ENCODE data around the gene RPS14. TPM values are rescaled to one million over a fixed set of nuclear protein-coding genes. Genes with fewer than 3 reads are reported as not detected.
"Not testable (repeated sequence)": the region's sequence is repeated elsewhere in the genome, so short reads cannot be mapped to it uniquely, and the experiment has no call there.

RPS14 gene
- polyA plus RNA-seq, 4 donors = 1,840 to 2,407 (median 1,919) TPM

GRCh38 chr5:150447188-150447587 is 2.4 kb downstream of the RPS14 start:
- DNase-seq (ENCODE audit: low read depth in 4 of 4, low spot score in 2 of 4) = no peak

- DNase-seq (ENCODE audit: low read depth in 4 of 4, low spot score in 2 of 4) = no peak
Observed at GRCh38 chr5:150446583-150446982, 3.0 kb downstream of the RPS14 start.

GRCh38 chr5:150446088-150446487 is 3.5 kb downstream of the RPS14 start:
- no peak for DNase-seq (ENCODE audit: low read depth in 4 of 4, low spot score in 2 of 4)

- no peak for DNase-seq (ENCODE audit: low read depth in 4 of 4, low spot score in 2 of 4)
Observed at GRCh38 chr5:150444770-150445169, 4.8 kb downstream of the RPS14 start.

- no peak for DNase-seq (ENCODE audit: low read depth in 4 of 4, low spot score in 2 of 4)
Observed at GRCh38 chr5:150443242-150444075, 6.1 kb downstream of the RPS14 start.

- DNase-seq (ENCODE audit: low read depth in 4 of 4, low spot score in 2 of 4) = no peak
Observed at GRCh38 chr5:150442699-150443080, 6.8 kb downstream of the RPS14 start.

- DNase-seq (ENCODE audit: low read depth in 4 of 4, low spot score in 2 of 4) = no peak
Observed at GRCh38 chr5:150441813-150442698, 7.5 kb downstream of the RPS14 start.

GRCh38 chr5:150440948-150441812 is 8.4 kb downstream of the RPS14 start:
- DNase-seq (ENCODE audit: low read depth in 4 of 4, low spot score in 2 of 4) = no peak

GRCh38 chr5:150438873-150439546 is 10.5 kb downstream of the RPS14 start:
- no peak for DNase-seq (ENCODE audit: low read depth in 4 of 4, low spot score in 2 of 4)

GRCh38 chr5:150436141-150436680 is 13.3 kb downstream of the RPS14 start:
- DNase-seq (ENCODE audit: low read depth in 4 of 4, low spot score in 2 of 4) = peak in 1 of 4 donors; percentile 69

- DNase-seq (ENCODE audit: low read depth in 4 of 4, low spot score in 2 of 4) = no peak
Observed at GRCh38 chr5:150434464-150434863, 15.1 kb downstream of the RPS14 start.

- no peak for DNase-seq (ENCODE audit: low read depth in 4 of 4, low spot score in 2 of 4)
Observed at GRCh38 chr5:150431574-150431973, 18.0 kb downstream of the RPS14 start.

- no peak for DNase-seq (ENCODE audit: low read depth in 4 of 4, low spot score in 2 of 4)
Observed at GRCh38 chr5:150431048-150431447, 18.5 kb downstream of the RPS14 start.

GRCh38 chr5:150429410-150429873 is 20.1 kb downstream of the RPS14 start:
- no peak for DNase-seq (ENCODE audit: low read depth in 4 of 4, low spot score in 2 of 4)

GRCh38 chr5:150428978-150429377 is 20.6 kb downstream of the RPS14 start:
- DNase-seq (ENCODE audit: low read depth in 4 of 4, low spot score in 2 of 4) = no peak

- DNase-seq (ENCODE audit: low read depth in 4 of 4, low spot score in 2 of 4) = no peak
Observed at GRCh38 chr5:150428106-150428876, 21.2 kb downstream of the RPS14 start.

GRCh38 chr5:150426165-150426564 is 23.4 kb downstream of the RPS14 start:
- DNase-seq (ENCODE audit: low read depth in 4 of 4, low spot score in 2 of 4) = not testable (repeated sequence)

- no peak for DNase-seq (ENCODE audit: low read depth in 4 of 4, low spot score in 2 of 4)
Observed at GRCh38 chr5:150422758-150423157, 26.8 kb downstream of the RPS14 start.

GRCh38 chr5:150422075-150422474 is 27.5 kb downstream of the RPS14 start:
- DNase-seq (ENCODE audit: low read depth in 4 of 4, low spot score in 2 of 4) = no peak
